ENCODE results near the gene OBP2A.

GRCh38 chr9:135559606-135560005, 13.7 kb downstream of the OBP2A start:
- TF ChIP-seq MAX (IDR thresholded peaks at IDR 0.05) = no peak
- no peak for TF ChIP-seq CTCF (IDR thresholded peaks at IDR 0.05; ENCODE audit: control extremely low read depth in 1 of 3, insufficient read depth in 1 of 3, low read depth in 1 of 3, low read length in 3 of 3)
- TF ChIP-seq BCL11A (IDR thresholded peaks at IDR 0.05; ENCODE audit: low read depth in 2 of 2, low read length in 2 of 2) = no peak
- TF ChIP-seq NRF1 (IDR thresholded peaks at IDR 0.05; ENCODE audit: low read depth, low read length) = no peak
- TF ChIP-seq E2F6 (IDR thresholded peaks at IDR 0.05) = no peak
- TF ChIP-seq SIN3A (conservative IDR thresholded peaks at IDR 0.05 in 1 of 2, IDR thresholded peaks at IDR 0.05 in 1 of 2; ENCODE audit: low read depth in 1 of 2, low read length in 2 of 2) = no peak
- no peak for TF ChIP-seq CHD1 (IDR thresholded peaks at IDR 0.05; ENCODE audit: low read depth, low read length)
- no peak for TF ChIP-seq ATF2 (IDR thresholded peaks at IDR 0.05; ENCODE audit: low read length)
- no peak for TF ChIP-seq POLR2A (IDR thresholded peaks at IDR 0.05; ENCODE audit: control extremely low read depth in 1 of 2, low read depth in 2 of 2, low read length in 2 of 2)
- TF ChIP-seq JUND (IDR thresholded peaks at IDR 0.05; ENCODE audit: low read length) = no peak

All from H1 (cell line).